K562 (cell line): ENCODE measurements around the gene PDZK1IP1. TPM values are rescaled to one million over a fixed set of nuclear protein-coding genes. Genes with fewer than 3 reads are reported as not detected.

Experiments
- ATF1 ChIP-seq, 2 experiments: fragments of 450-650 bp in 1 of 2; IDR thresholded peaks; 2 replicates each; pipeline ENCODE4 v1.6.1; 2016; ENCODE audit warnings: missing compliant biosample characterization in 1 of 2, missing genetic modification characterization in 1 of 2
- C11orf30 ChIP-seq: fragments of 450-650 bp; IDR thresholded peaks from 2 replicates; pipeline ENCODE4 v1.6.1; 2016; ENCODE audit warnings: low read depth, mild to moderate bottlenecking
- CREB1 ChIP-seq, 2 experiments: sonication (generic) in 1 of 2; formaldehyde crosslinking in 1 of 2; IDR thresholded peaks; 2 replicates each; pipeline versions ENCODE4 v1.6.1 to v1.8.0; 2012 to 2022; ENCODE audit warnings: inconsistent platforms in 1 of 2, mild to moderate bottlenecking in 1 of 2, missing genetic modification reagents in 1 of 2, moderate library complexity in 1 of 2
- HDAC1 ChIP-seq, 2 experiments: fragments of 450-650 bp; IDR thresholded peaks; 2 replicates each; pipeline ENCODE4 v1.6.1; 2016 to 2017; ENCODE audit warnings: inconsistent platforms in 1 of 2, mild to moderate bottlenecking in 1 of 2, moderate library complexity in 1 of 2
- ID3 ChIP-seq, 2 experiments: fragments of 250-450 bp in 1 of 2; fragments of 450-650 bp in 1 of 2; sonication (Bioruptor Pico) in 1 of 2; IDR thresholded peaks; 2 replicates each; pipeline versions ENCODE4 v1.6.1 to v1.8.0; 2016 to 2021; ENCODE audit warnings: mild to moderate bottlenecking in 2 of 2, moderate library complexity in 2 of 2, missing compliant biosample characterization in 1 of 2, missing genetic modification characterization in 1 of 2
- KDM1A ChIP-seq, 2 experiments: fragments of 450-650 bp; IDR thresholded peaks; 2 replicates each; pipeline ENCODE4 v1.6.1; 2016; ENCODE audit warnings: mild to moderate bottlenecking in 2 of 2
- MIER1 ChIP-seq: fragments of 450-650 bp; IDR thresholded peaks from 2 replicates; pipeline ENCODE4 v1.6.1; 2016; ENCODE audit warnings: antibody characterized with exemption, mild to moderate bottlenecking, low read depth
- RCOR1 ChIP-seq, 2 experiments: IDR thresholded peaks; 2 replicates each; pipeline ENCODE4 v1.6.1; 2012; ENCODE audit warnings: low read depth in 2 of 2, low read length in 2 of 2, borderline replicate concordance in 1 of 2, improper control_type of control experiment in 1 of 2
- UBTF ChIP-seq, 2 experiments: IDR thresholded peaks; 2 replicates each; pipeline ENCODE4 v1.6.1; 2012; ENCODE audit warnings: improper control_type of control experiment in 2 of 2, low read depth in 2 of 2, low read length in 2 of 2, borderline replicate concordance in 1 of 2
- ZC3H4 ChIP-seq: sonication (generic); formaldehyde crosslinking; IDR thresholded peaks from 2 replicates; pipeline ENCODE4 v1.9.0; 2021; ENCODE audit warnings: missing genetic modification reagents, borderline replicate concordance
- ZNF175 ChIP-seq: fragments of 200-800 bp; sonication (Bioruptor generic); IDR thresholded peaks from 2 replicates; pipeline ENCODE4 v1.6.1; 2016; ENCODE audit warnings: low read depth, mild to moderate bottlenecking, missing genetic modification characterization, missing compliant biosample characterization
- ZNF395 ChIP-seq: fragments of 200-800 bp; sonication (Bioruptor generic); IDR thresholded peaks from 2 replicates; pipeline ENCODE4 v1.6.1; 2017; ENCODE audit warnings: missing genetic modification characterization, missing compliant biosample characterization
- polyA plus RNA-seq, 8 experiments: library from polyadenylated mRNA; depleted of rRNA in 4 of 8; stranded (reverse) in 5 of 8; unstranded in 3 of 8; fragments of >200 nt; fragmentation: Nextera tagmentation in 2 of 8; fragmentation: Illumina TruSeq in 1 of 8; extraction: Ambion mirVana in 2 of 8; extraction: Trizol in 1 of 8; gene quantifications; 2 replicates each; pipeline versions ENCODE4 v1.2.1 to v1.2.3, GENCODE V29; 2011 to 2014; ENCODE audit warnings: inconsistent platforms in 1 of 8, missing spikeins in 1 of 8
- total RNA-seq, 7 experiments: library from RNA; depleted of rRNA in 6 of 7; stranded (reverse); fragments of >200 nt in 6 of 7; fragmentation: Illumina TruSeq in 2 of 7; extraction: Trizol in 2 of 7; gene quantifications; 2 replicates each; pipeline versions ENCODE4 v1.2.1 to v1.2.3, GENCODE V29; 2011 to 2021; ENCODE audit warnings: low replicate concordance in 1 of 7

PDZK1IP1 gene
- total and polyA plus RNA-seq, 9 of the 15 experiments (the other 6 are each of a cell fraction or from before 2014, with no cell fraction given): 0.17 to 0.68 (median 0.53) TPM; not detected in 2

- TF ChIP-seq ZNF395 (CRISPR knock-in tag) (no peak), ZNF175 (0 out of 2 replicates have a peak, but pooled peaks have one; percentile 32), ID3 (CRISPR knock-in tag; IDR thresholded peaks at IDR 0.05) (no peak), ID3 (tag; IDR thresholded peaks at IDR 0.05) (peak; percentile 71; the same call in 1 of the 2 replicates), MIER1 (0 out of 2 replicates have a peak, but pooled peaks have one; percentile 5), ZC3H4 (CRISPR knock-in tag) (no peak), RCOR1 (IDR thresholded peaks at IDR 0.05; ENCODE audit: borderline replicate concordance in 1 of 2, low read depth in 2 of 2, low read length in 2 of 2) (0 out of 4 replicates have a peak, but pooled peaks of 1 of the 2 experiments have one; percentile 40), ATF1 (CRISPR knock-in tag; IDR thresholded peaks at IDR 0.05) (no peak), ATF1 (tag; IDR thresholded peaks at IDR 0.05) (peak; percentile 85), UBTF (IDR thresholded peaks at IDR 0.05; ENCODE audit: borderline replicate concordance in 1 of 2, low read depth in 2 of 2, low read length in 2 of 2) (0 out of 4 replicates have a peak, but pooled peaks of 1 of the 2 experiments have one; percentile 10), HDAC1 (IDR thresholded peaks at IDR 0.05) (peak in 1 of 2 experiments; percentile 46; a peak in 1 of 4 replicates), KDM1A (IDR thresholded peaks at IDR 0.05) (peak; percentile 83 to 90), C11orf30 (no peak), CREB1 (IDR thresholded peaks at IDR 0.05) (0 out of 2 replicates have a peak, but pooled peaks have one; percentile 42), CREB1 (CRISPR knock-in tag; IDR thresholded peaks at IDR 0.05) (peak; percentile 53)
Measured at GRCh38 chr1:47233186-47233585, 43.4 kb upstream of the PDZK1IP1 start (continued).
